HepG2 (cell line): Measurements from ENCODE around the gene MRPL38. TPM values are rescaled to one million over a fixed set of nuclear protein-coding genes. Genes with fewer than 3 reads are reported as not detected.

Experiments used
- ASH2L ChIP-seq: fragments of 300-600, 200-600 bp; sonication (generic); IDR thresholded peaks from 2 replicates; pipeline ENCODE4 v1.7.0; 2017; ENCODE audit warnings: low read depth, mild to moderate bottlenecking, moderate library complexity, mixed read lengths, low read length; ENCODE audit not compliant: insufficient read length
- ELF4 ChIP-seq: sonication (generic); formaldehyde crosslinking; IDR thresholded peaks from 2 replicates; pipeline ENCODE4 v1.5.0; 2020; ENCODE audit warnings: missing genetic modification reagents, mild to moderate bottlenecking, moderate library complexity, borderline replicate concordance
- GFI1 ChIP-seq: sonication (generic); formaldehyde crosslinking; IDR thresholded peaks from 2 replicates; pipeline ENCODE4 v1.5.0; 2020; ENCODE audit warnings: missing genetic modification reagents, mild to moderate bottlenecking, borderline replicate concordance
- KDM6A ChIP-seq: IDR thresholded peaks from 2 replicates; pipeline ENCODE4 v1.6.1; 2016; ENCODE audit warnings: low read depth
- LCORL ChIP-seq, 2 experiments: fragments of 450-650 bp in 1 of 2; sonication (generic) in 1 of 2; formaldehyde crosslinking in 1 of 2; IDR thresholded peaks; 2 replicates each; pipeline versions ENCODE4 v1.5.0 to v1.6.1; 2017 to 2020; ENCODE audit warnings: antibody characterized with exemption in 1 of 2, missing genetic modification reagents in 1 of 2
- MYNN ChIP-seq: sonication (generic); formaldehyde crosslinking; IDR thresholded peaks from 2 replicates; pipeline ENCODE4 v1.4.0; 2020; ENCODE audit warnings: mild to moderate bottlenecking, low read depth, missing genetic modification reagents
- RAD21 ChIP-seq: fragments of 450-650 bp; formaldehyde crosslinking; IDR thresholded peaks from 2 replicates; pipeline ENCODE4 v1.5.0; 2020; ENCODE audit warnings: mild to moderate bottlenecking
- RBFOX2 ChIP-seq: fragments of 200-400 bp; formaldehyde crosslinking; IDR thresholded peaks from 2 replicates; pipeline ENCODE4 v1.6.1; 2017; ENCODE audit warnings: low read depth, mild to moderate bottlenecking, low read length
- RXRA ChIP-seq: sonication (generic); formaldehyde crosslinking; IDR thresholded peaks from 2 replicates; pipeline ENCODE4 v1.5.1; 2020; ENCODE audit warnings: missing genetic modification reagents
- SETDB1 ChIP-seq: sonication (generic); formaldehyde crosslinking; IDR thresholded peaks from 2 replicates; pipeline ENCODE4 v1.5.1; 2020; ENCODE audit warnings: missing genetic modification reagents, mild to moderate bottlenecking, borderline replicate concordance
- SKIL ChIP-seq: sonication (generic); formaldehyde crosslinking; IDR thresholded peaks from 2 replicates; pipeline ENCODE4 v1.8.0; 2022; ENCODE audit warnings: missing genetic modification reagents, mild to moderate bottlenecking, moderate library complexity, borderline replicate concordance
- SMC3 ChIP-seq: IDR thresholded peaks from 2 replicates; pipeline ENCODE4 v1.6.1; 2011; ENCODE audit warnings: low read length, improper control_type of control experiment
- TCF7 ChIP-seq: sonication (generic); IDR thresholded peaks from 2 replicates; pipeline ENCODE4 v1.6.1; 2016; ENCODE audit warnings: antibody characterized with exemption, low read depth
- WIZ ChIP-seq: sonication (generic); formaldehyde crosslinking; IDR thresholded peaks from 2 replicates; pipeline ENCODE4 v1.5.1; 2020; ENCODE audit warnings: mild to moderate bottlenecking, missing genetic modification reagents
- ZBTB8A ChIP-seq: sonication (generic); formaldehyde crosslinking; IDR thresholded peaks from 2 replicates; pipeline ENCODE4 v1.4.0; 2020; ENCODE audit warnings: mild to moderate bottlenecking, low read depth, missing genetic modification reagents, borderline replicate concordance
- ZFAT ChIP-seq: sonication (generic); formaldehyde crosslinking; conservative IDR thresholded peaks from 2 replicates; pipeline ENCODE4 v1.8.1; 2023; ENCODE audit warnings: missing genetic modification reagents, inconsistent platforms
- ZNF232 ChIP-seq: sonication (generic); formaldehyde crosslinking; IDR thresholded peaks from 2 replicates; pipeline ENCODE4 v1.4.0; 2020; ENCODE audit warnings: missing genetic modification reagents, borderline replicate concordance
- ZNF275 ChIP-seq: sonication (generic); formaldehyde crosslinking; IDR thresholded peaks from 2 replicates; pipeline ENCODE4 v1.8.0; 2022; ENCODE audit warnings: missing genetic modification reagents, mild to moderate bottlenecking, inconsistent platforms, borderline replicate concordance
- ZNF280B ChIP-seq: sonication (generic); formaldehyde crosslinking; IDR thresholded peaks from 2 replicates; pipeline ENCODE4 v1.5.0; 2020; ENCODE audit warnings: missing genetic modification reagents, mild to moderate bottlenecking, borderline replicate concordance
- ZNF773 ChIP-seq: sonication (generic); formaldehyde crosslinking; IDR thresholded peaks from 2 replicates; pipeline ENCODE4 v1.4.0; 2020; ENCODE audit warnings: missing genetic modification reagents, borderline replicate concordance
- polyA plus RNA-seq, 8 experiments: library from polyadenylated mRNA; depleted of rRNA in 3 of 8; stranded (reverse) in 7 of 8; unstranded in 1 of 8; fragments of >200 nt; fragmentation: Illumina TruSeq in 4 of 8; extraction: Trizol in 4 of 8; gene quantifications; 2 replicates each; pipeline versions ENCODE4 v1.2.1 to v1.2.3, GENCODE V29; 2011 to 2016; ENCODE audit warnings: low read depth in 4 of 8, missing spikeins in 1 of 8, mixed read lengths in 1 of 8; ENCODE audit not compliant: insufficient read depth in 1 of 8
- total RNA-seq, 5 experiments: library from RNA; depleted of rRNA; stranded (reverse); fragments of >200 nt; fragmentation: Illumina TruSeq; extraction: Trizol; gene quantifications; 2 replicates each; pipeline ENCODE4 v1.2.3, GENCODE V29; 2016; ENCODE audit warnings: low read depth in 1 of 5
- TF ChIP-seq, protein P1 (sequence below): sonication (generic); formaldehyde crosslinking; IDR thresholded peaks from 2 replicates; pipeline ENCODE4 v1.8.1; 2023; ENCODE audit warnings: missing genetic modification reagents, inconsistent platforms, borderline replicate concordance

MRPL38 gene
- total and polyA plus RNA-seq, 2 of the 13 experiments (the other 11 are each of a cell fraction or from before 2014, with no cell fraction given) = 83.7 to 125 TPM

DNA sequence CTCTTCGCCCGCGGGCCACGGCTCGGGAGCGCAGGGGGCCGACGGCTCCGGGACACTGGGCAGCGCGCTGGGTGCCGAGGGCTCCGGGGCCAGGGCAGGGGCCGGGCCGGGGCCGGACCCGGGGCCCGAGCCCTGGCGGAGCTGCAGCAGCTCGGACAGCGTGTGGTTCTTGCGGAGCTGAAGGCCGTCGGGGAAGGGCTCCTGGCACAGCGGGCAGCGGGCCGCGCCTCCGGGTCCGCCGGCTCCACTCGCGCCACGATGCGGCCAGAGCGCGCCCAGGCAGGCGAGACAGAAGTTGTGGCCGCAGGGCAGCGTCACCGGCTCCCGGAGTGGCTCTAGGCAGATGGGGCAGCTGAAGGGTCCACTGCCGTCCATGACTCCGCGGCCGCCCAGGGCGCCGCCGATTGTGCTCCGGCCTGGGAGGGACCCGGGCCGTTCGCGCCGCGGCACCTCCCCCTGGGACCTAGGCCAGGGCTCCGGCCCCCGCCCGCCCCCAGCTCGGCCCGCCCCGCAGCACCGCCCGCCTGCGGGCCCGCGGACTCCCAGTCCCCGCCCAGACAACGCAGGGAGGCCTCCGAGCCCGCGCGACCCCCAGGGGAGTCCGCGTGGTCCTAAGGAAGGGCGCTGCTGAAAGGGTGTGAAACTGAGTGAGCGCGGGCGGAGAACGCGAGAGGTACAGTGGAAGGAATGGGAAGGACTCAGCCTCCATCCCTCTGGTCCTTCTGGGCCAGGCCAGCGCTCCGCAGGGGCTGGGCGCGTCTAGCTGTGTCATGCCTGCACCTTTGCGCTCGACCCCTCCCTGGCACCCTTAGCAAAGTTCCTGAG is 26.3 kb downstream of the MRPL38 start, which contains the start of gene TRIM47 (continued):
- TF ChIP-seq ZNF280B (CRISPR knock-in tag) (peak; percentile 80), MYNN (CRISPR knock-in tag) (0 out of 2 replicates have a peak, but pooled peaks have one; percentile 24), RBFOX2 (peak; percentile 85), ZNF232 (peak; percentile 57), ELF4 (CRISPR knock-in tag) (no peak), RAD21 (no peak; the same call in 1 of the 2 replicates), GFI1 (CRISPR knock-in tag) (peak; percentile 76; the same call in 1 of the 2 replicates), SMC3 (no peak), KDM6A (CRISPR knock-in tag) (0 out of 2 replicates have a peak, but pooled peaks have one; percentile 26), WIZ (CRISPR knock-in tag) (no peak; the same call in 1 of the 2 replicates), ZNF275 (no peak), ZNF773 (CRISPR knock-in tag) (0 out of 2 replicates have a peak, but pooled peaks have one; percentile 70), RXRA (peak; percentile 58), TCF7 (no peak), SKIL (CRISPR knock-in tag) (no peak), ZFAT (CRISPR knock-in tag) (no peak), SETDB1 (no peak), ASH2L (no peak), LCORL (IDR thresholded peaks at IDR 0.05) (no peak), LCORL (CRISPR knock-in tag; IDR thresholded peaks at IDR 0.05) (peak; percentile 77; the same call in 1 of the 2 replicates), ZBTB8A (CRISPR knock-in tag) (0 out of 2 replicates have a peak, but pooled peaks have one; percentile 14)
- TF ChIP-seq, protein P1, sequence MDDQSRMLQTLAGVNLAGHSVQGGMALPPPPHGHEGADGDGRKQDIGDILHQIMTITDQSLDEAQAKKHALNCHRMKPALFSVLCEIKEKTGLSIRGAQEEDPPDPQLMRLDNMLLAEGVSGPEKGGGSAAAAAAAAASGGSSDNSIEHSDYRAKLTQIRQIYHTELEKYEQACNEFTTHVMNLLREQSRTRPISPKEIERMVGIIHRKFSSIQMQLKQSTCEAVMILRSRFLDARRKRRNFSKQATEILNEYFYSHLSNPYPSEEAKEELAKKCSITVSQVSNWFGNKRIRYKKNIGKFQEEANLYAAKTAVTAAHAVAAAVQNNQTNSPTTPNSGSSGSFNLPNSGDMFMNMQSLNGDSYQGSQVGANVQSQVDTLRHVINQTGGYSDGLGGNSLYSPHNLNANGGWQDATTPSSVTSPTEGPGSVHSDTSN (CRISPR knock-in tag) = no peak
